Parathyroid adenoma (tissue), 2 donors: Measurements from ENCODE around the gene GPR45.

Experiments used
- H2AFZ ChIP-seq: fragments of 300-600 bp; sonication (generic); one replicate; pipeline ENCODE4 v1.7.0; 2017; ENCODE audit warnings: antibody characterized with exemption, mild to moderate bottlenecking
- H3K27ac ChIP-seq: fragments of 300-600 bp; sonication (generic); one replicate; pipeline ENCODE4 v1.7.0; 2017
- H3K27me3 ChIP-seq: fragments of 300-600 bp; sonication (generic); one replicate; pipeline ENCODE4 v1.7.0; 2017; ENCODE audit warnings: low read length; ENCODE audit not compliant: control insufficient read depth, insufficient read depth
- H3K36me3 ChIP-seq: fragments of 300-600 bp; sonication (generic); one replicate; pipeline ENCODE4 v1.7.0; 2017; ENCODE audit warnings: low read length; ENCODE audit not compliant: control insufficient read depth, insufficient read depth
- H3K4me1 ChIP-seq: fragments of 300-600 bp; sonication (generic); one replicate; pipeline ENCODE4 v1.7.0; 2017; ENCODE audit warnings: control low read depth
- H3K4me2 ChIP-seq: fragments of 300-600 bp; sonication (generic); one replicate; pipeline ENCODE4 v1.7.0; 2017; ENCODE audit warnings: low read length
- H3K4me3 ChIP-seq: fragments of 300-600 bp; sonication (generic); one replicate; pipeline ENCODE4 v1.7.0; 2017; ENCODE audit warnings: low read depth, low read length
- H3K79me2 ChIP-seq: fragments of 300-600 bp; sonication (generic); one replicate; pipeline ENCODE4 v1.7.0; 2017; ENCODE audit warnings: control low read depth
- H3K9ac ChIP-seq: fragments of 300-600 bp; sonication (generic); one replicate; pipeline ENCODE4 v1.7.0; 2017; ENCODE audit warnings: mild to moderate bottlenecking
- H3K9me3 ChIP-seq: fragments of 300-600 bp; sonication (generic); one replicate; pipeline ENCODE4 v1.7.0; 2017; ENCODE audit warnings: low read length; ENCODE audit not compliant: control insufficient read depth
- CTCF ChIP-seq: fragments of 300-600 bp; sonication (generic); IDR thresholded peaks from one replicate; pipeline ENCODE4 v1.7.0; 2017; ENCODE audit warnings: antibody characterized with exemption, mild to moderate bottlenecking
- donor health status: primary hyperparathyroidism.

The GPR45 gene

DNA sequence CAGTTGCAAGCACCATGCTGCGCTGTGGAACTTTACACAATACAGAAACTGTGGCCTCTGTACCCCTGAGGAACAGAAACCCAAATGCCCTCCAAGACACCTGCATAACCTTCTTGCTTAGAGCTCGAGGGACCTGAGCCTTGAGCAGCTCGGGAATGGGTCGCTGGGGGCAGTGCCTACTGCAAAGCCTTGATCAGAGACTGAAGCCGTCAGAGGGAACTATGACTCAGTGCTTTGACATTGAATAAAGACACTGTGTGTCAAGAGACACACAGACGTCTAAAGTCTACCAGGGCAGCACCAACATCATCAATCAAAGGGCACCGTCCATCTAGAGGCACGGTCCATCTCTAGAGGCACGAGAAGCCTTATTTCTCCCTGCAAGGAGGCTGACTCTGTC is 30.6 kb downstream of the GPR45 start:
- H3K27ac ChIP-seq: no peak overlapping the region

DNA sequence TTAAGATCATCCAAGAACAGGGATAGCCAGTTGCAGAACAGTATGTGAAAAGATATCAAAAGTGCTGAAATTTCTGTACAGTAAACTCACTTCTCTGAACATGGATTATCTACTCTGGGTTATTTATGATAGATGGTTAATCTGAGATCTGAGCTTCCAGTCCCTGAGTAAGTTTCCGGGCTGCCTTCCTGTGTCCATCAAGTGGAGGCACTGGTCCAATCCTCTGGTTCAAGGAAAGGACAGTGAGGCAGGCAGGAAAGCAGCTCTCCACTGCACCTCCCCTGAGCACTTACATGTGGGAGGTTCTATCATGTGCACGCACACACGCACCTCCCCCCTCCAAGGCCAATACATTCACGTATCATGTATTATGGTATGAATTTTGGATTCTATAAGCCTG is 32.5 kb downstream of the GPR45 start:
- Histone ChIP-seq H3K36me3 (no peaks in the 10 kb centered on the region), H3K27ac (no peak overlapping the region)

More for the DNA sequence above, 30.6 kb downstream of the GPR45 start:
- Histone ChIP-seq H3K4me1 (no peaks in the 10 kb centered on the region), H3K27me3 (no peaks in the 10 kb centered on the region), H3K4me2 (no peak overlapping the region), H3K9me3 (no peaks in the 10 kb centered on the region), H3K36me3 (no peaks in the 10 kb centered on the region), H2AFZ (no peak overlapping the region), H3K9ac (no peak overlapping the region), H3K4me3 (no peak overlapping the region), H3K79me2 (no peaks in the 10 kb centered on the region)
- no peak for TF ChIP-seq CTCF

DNA sequence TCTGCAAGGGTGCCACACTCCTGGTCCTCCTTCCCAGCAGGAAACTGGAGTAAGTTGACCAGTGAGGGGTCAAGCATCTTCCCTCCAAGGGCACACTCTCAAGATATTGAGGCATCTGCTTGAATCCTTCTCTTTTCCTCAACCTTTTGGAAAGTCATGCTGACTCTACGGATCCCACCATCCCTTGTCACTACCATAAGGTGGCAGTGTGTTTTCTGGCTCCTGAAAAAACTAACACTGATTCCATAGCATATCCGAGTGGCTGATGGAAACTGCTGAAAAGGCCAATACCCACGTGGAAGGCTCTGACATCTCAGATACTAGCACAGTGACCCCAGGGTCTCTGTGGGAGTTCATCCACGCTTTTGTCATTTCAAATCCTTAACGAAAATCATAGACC is 37.1 kb downstream of the GPR45 start:
- Histone ChIP-seq H3K27ac (no peak overlapping the region), H3K9me3 (no peaks in the 10 kb centered on the region), H3K4me2 (no peak overlapping the region), H2AFZ (no peak overlapping the region), H3K9ac (no peak overlapping the region), H3K79me2 (no peaks in the 10 kb centered on the region), H3K4me3 (no peak overlapping the region), H3K4me1 (no peaks in the 10 kb centered on the region), H3K27me3 (no peaks in the 10 kb centered on the region), H3K36me3 (no peaks in the 10 kb centered on the region)
- no peak for TF ChIP-seq CTCF

More for the DNA sequence above, 32.5 kb downstream of the GPR45 start:
- Histone ChIP-seq H3K9me3 (no peaks in the 10 kb centered on the region), H3K4me3 (no peak overlapping the region), H3K9ac (no peak overlapping the region), H2AFZ (no peak overlapping the region), H3K4me1 (no peaks in the 10 kb centered on the region), H3K27me3 (no peaks in the 10 kb centered on the region), H3K4me2 (no peak overlapping the region), H3K79me2 (no peaks in the 10 kb centered on the region)
- no peak for TF ChIP-seq CTCF

DNA sequence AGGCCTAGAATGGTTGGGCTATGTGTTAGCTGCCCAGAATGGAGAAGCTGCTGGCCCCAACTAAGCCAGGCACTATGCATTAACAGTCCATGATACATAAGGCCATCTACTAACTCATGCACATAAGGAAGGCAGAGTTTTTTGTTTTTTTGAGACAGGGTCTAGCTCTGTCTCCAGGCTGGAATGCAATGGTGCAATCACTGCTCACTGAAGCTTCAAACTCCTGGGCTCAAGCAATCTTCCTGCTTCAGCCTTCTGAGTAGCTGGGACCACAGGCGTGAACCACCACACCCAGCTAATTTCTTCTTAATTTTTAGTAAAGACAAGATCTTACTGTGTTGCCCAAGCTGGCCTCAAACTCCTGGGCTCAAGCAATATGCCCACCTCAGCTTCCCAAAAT is 37.6 kb downstream of the GPR45 start:
- Histone ChIP-seq H3K27ac (no peak overlapping the region), H3K27me3 (no peaks in the 10 kb centered on the region), H3K9ac (no peak overlapping the region), H3K36me3 (no peaks in the 10 kb centered on the region), H3K79me2 (no peaks in the 10 kb centered on the region), H3K9me3 (no peaks in the 10 kb centered on the region), H3K4me2 (no peak overlapping the region), H3K4me3 (no peak overlapping the region), H3K4me1 (no peaks in the 10 kb centered on the region), H2AFZ (no peak overlapping the region)
- TF ChIP-seq CTCF: no peak

DNA sequence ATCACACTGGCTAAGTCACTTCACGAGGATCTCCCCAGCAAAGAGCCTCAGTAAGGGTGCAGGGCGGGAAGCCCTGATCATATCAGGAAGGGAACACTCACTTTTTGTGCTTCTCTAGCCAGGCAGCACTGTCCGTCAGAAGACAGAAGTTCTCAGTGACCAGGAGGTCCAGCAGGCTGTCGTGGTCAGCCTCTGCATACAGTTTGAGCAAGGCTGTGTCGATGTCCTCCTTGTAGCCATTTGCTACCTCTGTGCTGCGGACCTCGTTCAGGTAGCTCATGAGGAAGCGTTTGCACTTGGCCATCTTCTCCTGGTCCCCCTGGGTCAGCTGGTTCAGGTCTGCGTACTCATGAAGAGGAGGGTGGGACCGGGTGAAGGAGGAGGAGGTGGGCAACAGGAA is 38.7 kb downstream of the GPR45 start:
- H3K9ac ChIP-seq: no peak overlapping the region
- H3K4me1 ChIP-seq: no peaks in the 10 kb centered on the region
- no peaks in the 10 kb centered on the region for H3K36me3 ChIP-seq
- TF ChIP-seq CTCF: no peak
- no peaks in the 10 kb centered on the region for H3K9me3 ChIP-seq
- no peaks in the 10 kb centered on the region for H3K27me3 ChIP-seq
- H2AFZ ChIP-seq: no peak overlapping the region
- no peak overlapping the region for H3K27ac ChIP-seq
- no peak overlapping the region for H3K4me2 ChIP-seq
- H3K4me3 ChIP-seq: no peak overlapping the region
- no peaks in the 10 kb centered on the region for H3K79me2 ChIP-seq
